ENCODE data around the gene TNRC6B.

The TNRC6B gene

GRCh38 chr22:40346185-40347118 lies 168.7 kb downstream of the TNRC6B start, which contains the start of gene ADSL:
TSS of gene ADSL (plus strand) at chr22:40346500. CDS start at chr22:40346559, 59 bp downstream.
- H3K36me3 ChIP-seq (ENCODE audit: control insufficient read depth, insufficient read depth, low read length): peaks cover 8% of the 10 kb centered on the region
- no peak within 1 kb of the TSS for H3K27ac ChIP-seq (ENCODE audit: low read length)
- H3K4me1 ChIP-seq (ENCODE audit: control insufficient read depth, insufficient read depth, low read length): 0 out of 2 replicates have a peak, but pooled peaks cover 3% of the 10 kb centered on the region
- WGBS (ENCODE audit: insufficient coverage, insufficient read length): no CpG with 5 or more reads among the region's 65 CpGs
- H3K9me3 ChIP-seq (ENCODE audit: control insufficient read depth, insufficient read depth, low read length): no peaks in the 10 kb centered on the region
- peak within 1 kb of the TSS; percentile 73 for H3K4me3 ChIP-seq (ENCODE audit: low read length)
- H3K27me3 ChIP-seq (ENCODE audit: control insufficient read depth, insufficient read depth, low read length): no peaks in the 10 kb centered on the region
- no peak for DNase-seq (ENCODE audit: low read depth, low spot score)

GRCh38 chr22:40347300-40347699 lies 169.6 kb downstream of the TNRC6B start:
- Histone ChIP-seq H3K36me3 (ENCODE audit: control insufficient read depth, insufficient read depth, low read length) (peaks cover 8% of the 10 kb centered on the region), H3K27ac (ENCODE audit: low read length) (no peak overlapping the region), H3K9me3 (ENCODE audit: control insufficient read depth, insufficient read depth, low read length) (no peaks in the 10 kb centered on the region), H3K27me3 (ENCODE audit: control insufficient read depth, insufficient read depth, low read length) (no peaks in the 10 kb centered on the region), H3K4me1 (ENCODE audit: control insufficient read depth, insufficient read depth, low read length) (0 out of 2 replicates have a peak, but pooled peaks cover 3% of the 10 kb centered on the region), H3K4me3 (ENCODE audit: low read length) (peak overlapping the region; percentile 73)
- WGBS (ENCODE audit: insufficient coverage, insufficient read length): no CpG with 5 or more reads among the region's 10 CpGs
- no peak for DNase-seq (ENCODE audit: low read depth, low spot score)

GRCh38 chr22:40348025-40348658 lies 170.4 kb downstream of the TNRC6B start:
- H3K27me3 ChIP-seq (ENCODE audit: control insufficient read depth, insufficient read depth, low read length): no peaks in the 10 kb centered on the region
- 0 out of 2 replicates have a peak, but pooled peaks cover 3% of the 10 kb centered on the region for H3K4me1 ChIP-seq (ENCODE audit: control insufficient read depth, insufficient read depth, low read length)
- DNase-seq (ENCODE audit: low read depth, low spot score): no peak
- peaks cover 8% of the 10 kb centered on the region for H3K36me3 ChIP-seq (ENCODE audit: control insufficient read depth, insufficient read depth, low read length)
- H3K4me3 ChIP-seq (ENCODE audit: low read length): no peak overlapping the region
- H3K9me3 ChIP-seq (ENCODE audit: control insufficient read depth, insufficient read depth, low read length): no peaks in the 10 kb centered on the region
- H3K27ac ChIP-seq (ENCODE audit: low read length): no peak overlapping the region
- WGBS (ENCODE audit: insufficient coverage, insufficient read length): no CpG with 5 or more reads among the region's 10 CpGs

GRCh38 chr22:40352763-40353162 lies 175.0 kb downstream of the TNRC6B start:
- WGBS (ENCODE audit: insufficient coverage, insufficient read length): no CpG with 5 or more reads among the region's 3 CpGs
- Histone ChIP-seq H3K4me1 (ENCODE audit: control insufficient read depth, insufficient read depth, low read length) (no peaks in the 10 kb centered on the region), H3K9me3 (ENCODE audit: control insufficient read depth, insufficient read depth, low read length) (no peaks in the 10 kb centered on the region), H3K27me3 (ENCODE audit: control insufficient read depth, insufficient read depth, low read length) (no peaks in the 10 kb centered on the region), H3K4me3 (ENCODE audit: low read length) (no peak overlapping the region), H3K36me3 (ENCODE audit: control insufficient read depth, insufficient read depth, low read length) (peaks cover 8% of the 10 kb centered on the region), H3K27ac (ENCODE audit: low read length) (no peak overlapping the region)
- DNase-seq (ENCODE audit: low read depth, low spot score): no peak

- no peak overlapping the region for H3K27ac ChIP-seq (ENCODE audit: low read length)
- no peaks in the 10 kb centered on the region for H3K27me3 ChIP-seq (ENCODE audit: control insufficient read depth, insufficient read depth, low read length)
- no peak for DNase-seq (ENCODE audit: low read depth, low spot score)
- no peaks in the 10 kb centered on the region for H3K9me3 ChIP-seq (ENCODE audit: control insufficient read depth, insufficient read depth, low read length)
- WGBS (ENCODE audit: insufficient coverage, insufficient read length): no CpG with 5 or more reads among the region's 5 CpGs
- H3K4me1 ChIP-seq (ENCODE audit: control insufficient read depth, insufficient read depth, low read length): no peaks in the 10 kb centered on the region
- H3K4me3 ChIP-seq (ENCODE audit: low read length): no peak overlapping the region
- peaks cover 44% of the 10 kb centered on the region for H3K36me3 ChIP-seq (ENCODE audit: control insufficient read depth, insufficient read depth, low read length)
Observed at GRCh38 chr22:40361100-40361499, 183.4 kb downstream of the TNRC6B start.

GRCh38 chr22:40363059-40363458 lies 185.3 kb downstream of the TNRC6B start:
- Histone ChIP-seq H3K9me3 (ENCODE audit: control insufficient read depth, insufficient read depth, low read length) (no peaks in the 10 kb centered on the region), H3K4me3 (ENCODE audit: low read length) (no peak overlapping the region), H3K36me3 (ENCODE audit: control insufficient read depth, insufficient read depth, low read length) (peaks cover 49% of the 10 kb centered on the region), H3K4me1 (ENCODE audit: control insufficient read depth, insufficient read depth, low read length) (no peaks in the 10 kb centered on the region), H3K27me3 (ENCODE audit: control insufficient read depth, insufficient read depth, low read length) (no peaks in the 10 kb centered on the region), H3K27ac (ENCODE audit: low read length) (no peak overlapping the region)
- no peak for DNase-seq (ENCODE audit: low read depth, low spot score)
- no CpG with 5 or more reads among the region's 3 CpGs for WGBS (ENCODE audit: insufficient coverage, insufficient read length)

- no peaks in the 10 kb centered on the region for H3K4me1 ChIP-seq (ENCODE audit: control insufficient read depth, insufficient read depth, low read length)
- no CpG with 5 or more reads among the region's 1 CpG for WGBS (ENCODE audit: insufficient coverage, insufficient read length)
- H3K36me3 ChIP-seq (ENCODE audit: control insufficient read depth, insufficient read depth, low read length): peaks cover 47% of the 10 kb centered on the region
- H3K27ac ChIP-seq (ENCODE audit: low read length): no peak overlapping the region
- DNase-seq (ENCODE audit: low read depth, low spot score): no peak
- no peak overlapping the region for H3K4me3 ChIP-seq (ENCODE audit: low read length)
- no peaks in the 10 kb centered on the region for H3K27me3 ChIP-seq (ENCODE audit: control insufficient read depth, insufficient read depth, low read length)
- H3K9me3 ChIP-seq (ENCODE audit: control insufficient read depth, insufficient read depth, low read length): no peaks in the 10 kb centered on the region
Observed at GRCh38 chr22:40364431-40364830, 186.7 kb downstream of the TNRC6B start.

- H3K36me3 ChIP-seq (ENCODE audit: control insufficient read depth, insufficient read depth, low read length): peaks cover 44% of the 10 kb centered on the region
- no peaks in the 10 kb centered on the region for H3K9me3 ChIP-seq (ENCODE audit: control insufficient read depth, insufficient read depth, low read length)
- H3K4me3 ChIP-seq (ENCODE audit: low read length): no peak overlapping the region
- no CpG with 5 or more reads among the region's 2 CpGs for WGBS (ENCODE audit: insufficient coverage, insufficient read length)
- no peaks in the 10 kb centered on the region for H3K27me3 ChIP-seq (ENCODE audit: control insufficient read depth, insufficient read depth, low read length)
- no peaks in the 10 kb centered on the region for H3K4me1 ChIP-seq (ENCODE audit: control insufficient read depth, insufficient read depth, low read length)
- no peak for DNase-seq (ENCODE audit: low read depth, low spot score)
- no peak overlapping the region for H3K27ac ChIP-seq (ENCODE audit: low read length)
Observed at GRCh38 chr22:40366068-40366467, 188.3 kb downstream of the TNRC6B start.

GRCh38 chr22:40367342-40367741 lies 189.6 kb downstream of the TNRC6B start:
- no peaks in the 10 kb centered on the region for H3K9me3 ChIP-seq (ENCODE audit: control insufficient read depth, insufficient read depth, low read length)
- H3K4me3 ChIP-seq (ENCODE audit: low read length): no peak overlapping the region
- DNase-seq (ENCODE audit: low read depth, low spot score): no peak
- no peaks in the 10 kb centered on the region for H3K4me1 ChIP-seq (ENCODE audit: control insufficient read depth, insufficient read depth, low read length)
- H3K27me3 ChIP-seq (ENCODE audit: control insufficient read depth, insufficient read depth, low read length): no peaks in the 10 kb centered on the region
- no CpG with 5 or more reads among the region's 6 CpGs for WGBS (ENCODE audit: insufficient coverage, insufficient read length)
- no peak overlapping the region for H3K27ac ChIP-seq (ENCODE audit: low read length)
- H3K36me3 ChIP-seq (ENCODE audit: control insufficient read depth, insufficient read depth, low read length): peaks cover 31% of the 10 kb centered on the region; the same call in 1 of the 2 replicates

- no peak for DNase-seq (ENCODE audit: low read depth, low spot score)
- Histone ChIP-seq H3K4me1 (ENCODE audit: control insufficient read depth, insufficient read depth, low read length) (no peaks in the 10 kb centered on the region), H3K9me3 (ENCODE audit: control insufficient read depth, insufficient read depth, low read length) (no peaks in the 10 kb centered on the region), H3K27me3 (ENCODE audit: control insufficient read depth, insufficient read depth, low read length) (no peaks in the 10 kb centered on the region), H3K4me3 (ENCODE audit: low read length) (no peak overlapping the region), H3K36me3 (ENCODE audit: control insufficient read depth, insufficient read depth, low read length) (peaks cover 26% of the 10 kb centered on the region; the same call in 1 of the 2 replicates), H3K27ac (ENCODE audit: low read length) (no peak overlapping the region)
- WGBS (ENCODE audit: insufficient coverage, insufficient read length): no CpG with 5 or more reads among the region's 6 CpGs
Observed at GRCh38 chr22:40368016-40368415, 190.3 kb downstream of the TNRC6B start.
